Esophagus muscularis mucosa (tissue), 4 donors: ENCODE data around the gene PAQR6. TPM values are rescaled to one million over a fixed set of nuclear protein-coding genes. Genes with fewer than 3 reads are reported as not detected.

Source experiments
- DNase-seq: peaks from one replicate; pipeline ENCODE4 v3.0.0-alpha.2; 2017; ENCODE audit errors: extremely low spot score
- H3K27ac ChIP-seq, 4 donors: fragments of 200-600 bp; sonication (generic); replicated peaks in 1 of 4; 1 replicate in 3 of 4; 2 replicates in 1 of 4; pipeline ENCODE4 v1.5.1; 2016 to 2019; ENCODE audit warnings: mild to moderate bottlenecking in 1 of 4
- H3K27me3 ChIP-seq, 4 donors: fragments of 200-600 bp; sonication (generic); one replicate each; pipeline versions ENCODE4 v1.5.1 to v1.6.0; 2016 to 2019
- H3K36me3 ChIP-seq, 4 donors: fragments of 200-600 bp; sonication (generic); one replicate each; pipeline ENCODE4 v1.5.1; 2016 to 2019
- H3K4me1 ChIP-seq, 4 donors: fragments of 200-600 bp; sonication (generic); one replicate each; pipeline ENCODE4 v1.5.1; 2016 to 2019
- H3K4me3 ChIP-seq, 4 donors: fragments of 200-600 bp; sonication (generic); 1 replicate in 2 of 4; 2 replicates in 2 of 4; pipeline ENCODE4 v1.5.1; 2016 to 2019; ENCODE audit warnings: mild to moderate bottlenecking in 4 of 4, moderate library complexity in 1 of 4
- H3K9me3 ChIP-seq, 4 donors: fragments of 200-600 bp; sonication (generic); 1 replicate in 3 of 4; 2 replicates in 1 of 4; pipeline ENCODE4 v1.5.1; 2016 to 2019
- CTCF ChIP-seq, 3 experiments: fragments of 200-600 bp in 2 of 3; fragments of 450-650 bp in 1 of 3; sonication (generic) in 2 of 3; IDR thresholded peaks; one replicate each; pipeline ENCODE4 v1.5.1; 2017 to 2019; ENCODE audit warnings: antibody characterized with exemption in 3 of 3, mild to moderate bottlenecking in 2 of 3, moderate library complexity in 1 of 3
- EP300 ChIP-seq: sonication (generic); formaldehyde crosslinking; IDR thresholded peaks from one replicate; pipeline ENCODE4 v1.6.1; 2017; ENCODE audit warnings: antibody characterized with exemption
- POLR2A ChIP-seq: fragments of 450-650 bp; IDR thresholded peaks from one replicate; pipeline ENCODE4 v1.6.1; 2017; ENCODE audit warnings: antibody characterized with exemption, moderate library complexity, mild to moderate bottlenecking, low read depth
- POLR2AphosphoS5 ChIP-seq, 2 donors: sonication (generic); formaldehyde crosslinking; IDR thresholded peaks; one replicate each; pipeline ENCODE4 v1.6.1; 2017; ENCODE audit warnings: antibody characterized with exemption in 2 of 2
- WGBS: methylation state at CpG from one replicate; pipeline ENCODE4 v1.1.5; 2018; 5-methylcytosine and 5-hydroxymethylcytosine counted together
- intact Hi-C: fragments of 100-400 bp; cut with DNase I; formaldehyde crosslinking; loops from one replicate; pipeline ENCODE4 v1.15.1; 2023
- total RNA-seq, 4 donors: library from RNA; depleted of rRNA; stranded (reverse); fragments of >200 nt; gene quantifications; one replicate each; pipeline versions ENCODE4 v1.1.0 to v1.2.1, GENCODE V29; 2016

Gene PAQR6
- total RNA-seq, 4 donors from 2014 or later, result 2.2 to 2.9 (median 2.7) TPM

- WGBS, result 13% methylated on average over 35 of the region's 37 CpGs
- H3K27ac ChIP-seq, result peak overlapping the region; percentile 81 to 89 (median 85)
Measured at GRCh38 chr1:156291226-156292061, 43.6 kb upstream of the PAQR6 start.

GRCh38 chr1:156289857-156290256 lies 42.0 kb upstream of the PAQR6 start:
- intact Hi-C loops, result no loop called here
- TF ChIP-seq CTCF (IDR thresholded peaks at IDR 0.05) (no peak), POLR2A (no peak)
- H3K36me3 ChIP-seq, result peaks cover 0 to 40% (median 18%) of the 10 kb centered on the region in 4 donors

More at GRCh38 chr1:156291226-156292061, 43.6 kb upstream of the PAQR6 start:
- no peaks in the 10 kb centered on the region for H3K9me3 ChIP-seq
- intact Hi-C loops, result no loop called here
- peaks cover 0 to 29% (median 15%) of the 10 kb centered on the region in 4 donors for H3K36me3 ChIP-seq
- H3K4me1 ChIP-seq, result peaks cover 12 to 57% (median 42%) of the 10 kb centered on the region in 4 donors
- no peak for TF ChIP-seq CTCF (IDR thresholded peaks at IDR 0.05)
- no peak for TF ChIP-seq EP300
- peak; percentile 71 to 80 for TF ChIP-seq POLR2AphosphoS5 (IDR thresholded peaks at IDR 0.05)
- TF ChIP-seq POLR2A, result no peak
- peak overlapping the region; percentile 48 to 62 (median 58) for H3K4me3 ChIP-seq
- H3K27me3 ChIP-seq, result no peaks in the 10 kb centered on the region
- peak; percentile 96 for DNase-seq

GRCh38 chr1:156286061-156286460 lies 38.2 kb upstream of the PAQR6 start:
- Histone ChIP-seq H3K9me3 (no peaks in the 10 kb centered on the region), H3K36me3 (peaks cover 0 to 31% (median 8%) of the 10 kb centered on the region in 4 donors), H3K27me3 (no peaks in the 10 kb centered on the region), H3K4me3 (no peak overlapping the region), H3K4me1 (peaks cover 18 to 38% (median 31%) of the 10 kb centered on the region in 4 donors), H3K27ac (no peak overlapping the region)
- no peak for DNase-seq
- no peak for TF ChIP-seq CTCF (IDR thresholded peaks at IDR 0.05)
- TF ChIP-seq POLR2A, result no peak
- TF ChIP-seq EP300, result no peak
- TF ChIP-seq POLR2AphosphoS5 (IDR thresholded peaks at IDR 0.05), result no peak
- intact Hi-C loops, result no loop called here
- 86% methylated on average over 8 of the region's 8 CpGs for WGBS

More at GRCh38 chr1:156289857-156290256, 42.0 kb upstream of the PAQR6 start:
- Histone ChIP-seq H3K27me3 (no peaks in the 10 kb centered on the region), H3K9me3 (no peaks in the 10 kb centered on the region), H3K27ac (no peak overlapping the region), H3K4me1 (peaks cover 3 to 46% (median 32%) of the 10 kb centered on the region in 4 donors), H3K4me3 (no peak overlapping the region)
- no peak for DNase-seq

GRCh38 chr1:156285437-156285836 lies 37.6 kb upstream of the PAQR6 start:
- TF ChIP-seq POLR2A (no peak), EP300 (no peak), CTCF (IDR thresholded peaks at IDR 0.05) (no peak), POLR2AphosphoS5 (IDR thresholded peaks at IDR 0.05) (no peak)
- Histone ChIP-seq H3K36me3 (peaks cover 0 to 31% (median 8%) of the 10 kb centered on the region in 4 donors), H3K4me1 (peaks cover 25 to 38% (median 30%) of the 10 kb centered on the region in 4 donors), H3K27me3 (no peaks in the 10 kb centered on the region), H3K27ac (no peak overlapping the region), H3K4me3 (no peak overlapping the region), H3K9me3 (no peaks in the 10 kb centered on the region)
- intact Hi-C loops, result no loop called here
- no peak for DNase-seq
- 93% methylated on average over 10 of the region's 21 CpGs for WGBS
